A673 (cell line): ENCODE results near the gene ZNF214.
"Not testable (repeated sequence)": the region's sequence is repeated elsewhere in the genome, so short reads cannot be mapped to it uniquely, and the experiment has no call there.

Experiments
- CTCF ChIP-seq: fragments of 300-800, 200-600 bp; sonication (generic); conservative IDR thresholded peaks from 2 replicates; pipeline ENCODE4 v1.5.1; 2017; ENCODE audit warnings: low read depth, mild to moderate bottlenecking, antibody characterized with exemption, low read length, moderate library complexity, mixed read lengths
- EZH2 ChIP-seq: fragments of 200-600 bp; sonication (generic); IDR thresholded peaks from 2 replicates; pipeline ENCODE4 v1.6.1; 2017; ENCODE audit warnings: borderline replicate concordance, low read depth, mild to moderate bottlenecking, mixed read lengths, antibody characterized with exemption, low read length; ENCODE audit not compliant: poor library complexity, severe bottlenecking

- not testable (repeated sequence) for TF ChIP-seq CTCF, EZH2
Measured at GRCh38 chr11:6954248-6954647, 65.9 kb downstream of the ZNF214 start.
